ENCODE data around the gene ADGRA1.

- TF ChIP-seq POLR2AphosphoS5 (IDR thresholded peaks at IDR 0.05; ENCODE audit: low read depth, low read length) (no peak), POLR2A (IDR thresholded peaks at IDR 0.05; ENCODE audit: low read depth, low read length) (no peak), SPI1 (IDR thresholded peaks at IDR 0.05; ENCODE audit: low read depth, low read length) (no peak), TAF1 (IDR thresholded peaks at IDR 0.05; ENCODE audit: low read depth, low read length) (no peak), POU2F2 (IDR thresholded peaks at IDR 0.05; ENCODE audit: low read depth, low read length) (no peak)
These were observed 39.5 kb upstream of the ADGRA1 start for GRCh38 chr10:133048266-133048665.
